Epithelial cell of proximal tubule (primary cell): Measurements from ENCODE around the gene ZFYVE21. TPM values are rescaled to one million over a fixed set of nuclear protein-coding genes. Genes with fewer than 3 reads are reported as not detected.

Experiments
- DNase-seq: peaks from one replicate; pipeline ENCODE4 v3.0.0-alpha.2; 2011; ENCODE audit warnings: low read depth
- H3K4me3 ChIP-seq: 2 replicates; pipeline ENCODE4 v1.5.1; 2011; ENCODE audit warnings: low read depth, mild to moderate bottlenecking, low read length
- total RNA-seq: library from RNA; depleted of rRNA; stranded (reverse); fragments of >200 nt; gene quantifications from 2 replicates; pipeline ENCODE4 v1.2.3, GENCODE V29; 2015
- TF ChIP-seq, protein P1 (sequence below): conservative IDR thresholded peaks from 2 replicates; pipeline ENCODE4 v1.5.1; 2012; ENCODE audit warnings: low read depth, mild to moderate bottlenecking, low read length

Gene ZFYVE21
- total RNA-seq: 74.1 and 110 TPM in 2 replicates

DNA sequence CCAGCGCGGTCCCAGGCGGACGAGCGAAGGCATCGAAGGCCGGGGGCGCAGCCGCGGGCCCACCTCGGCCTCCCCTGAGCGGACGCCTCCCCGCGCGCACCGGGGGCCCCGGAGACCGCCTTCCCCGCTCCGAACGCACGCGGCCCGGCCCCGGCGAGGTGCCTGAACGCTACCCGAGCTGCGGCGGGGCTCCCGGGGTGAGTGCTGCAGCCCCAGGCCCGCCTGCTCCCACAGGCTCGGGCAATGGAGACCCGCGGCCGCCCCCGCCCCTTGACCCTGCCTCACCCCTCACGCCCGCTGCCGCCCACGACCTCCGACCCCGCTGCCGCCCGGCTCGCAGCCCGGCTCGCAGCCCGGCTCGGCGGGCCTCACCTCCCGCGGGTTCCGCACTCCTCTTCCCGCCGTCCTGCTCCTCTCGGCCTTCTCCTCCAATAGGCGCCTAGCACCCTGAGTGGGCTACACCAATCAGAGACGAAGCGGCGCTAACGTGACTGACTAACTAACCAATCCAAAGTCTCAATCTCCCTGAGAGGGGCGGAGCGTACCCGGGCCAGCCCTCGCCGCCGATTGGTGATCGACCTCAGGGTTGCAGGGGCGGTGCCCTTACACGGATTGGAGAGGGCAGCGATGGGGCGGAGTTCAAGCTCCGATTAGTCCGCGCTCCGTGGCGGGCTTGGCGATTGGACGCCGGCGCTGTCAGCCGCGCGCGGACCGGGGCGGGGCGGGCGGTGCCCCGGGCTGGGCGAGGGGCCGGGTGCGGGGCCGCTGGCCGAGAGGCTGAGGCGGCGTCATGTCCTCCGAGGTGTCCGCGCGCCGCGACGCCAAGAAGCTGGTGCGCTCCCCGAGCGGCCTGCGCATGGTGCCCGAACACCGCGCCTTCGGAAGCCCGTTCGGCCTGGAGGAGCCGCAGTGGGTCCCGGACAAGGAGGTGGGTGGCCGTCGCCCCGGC lies at the start of gene ZFYVE21, which contains the start of gene XRCC3:
TSS of gene ZFYVE21 (plus strand) at position 759 of the 949 bp plus-strand sequence. CDS start at position 791, 32 bp downstream.
TSS of gene XRCC3 (minus strand) at position 400 of the 949 bp plus-strand sequence. CDS start 4,364 bp downstream, outside the sequence.
- TF ChIP-seq, protein P1, sequence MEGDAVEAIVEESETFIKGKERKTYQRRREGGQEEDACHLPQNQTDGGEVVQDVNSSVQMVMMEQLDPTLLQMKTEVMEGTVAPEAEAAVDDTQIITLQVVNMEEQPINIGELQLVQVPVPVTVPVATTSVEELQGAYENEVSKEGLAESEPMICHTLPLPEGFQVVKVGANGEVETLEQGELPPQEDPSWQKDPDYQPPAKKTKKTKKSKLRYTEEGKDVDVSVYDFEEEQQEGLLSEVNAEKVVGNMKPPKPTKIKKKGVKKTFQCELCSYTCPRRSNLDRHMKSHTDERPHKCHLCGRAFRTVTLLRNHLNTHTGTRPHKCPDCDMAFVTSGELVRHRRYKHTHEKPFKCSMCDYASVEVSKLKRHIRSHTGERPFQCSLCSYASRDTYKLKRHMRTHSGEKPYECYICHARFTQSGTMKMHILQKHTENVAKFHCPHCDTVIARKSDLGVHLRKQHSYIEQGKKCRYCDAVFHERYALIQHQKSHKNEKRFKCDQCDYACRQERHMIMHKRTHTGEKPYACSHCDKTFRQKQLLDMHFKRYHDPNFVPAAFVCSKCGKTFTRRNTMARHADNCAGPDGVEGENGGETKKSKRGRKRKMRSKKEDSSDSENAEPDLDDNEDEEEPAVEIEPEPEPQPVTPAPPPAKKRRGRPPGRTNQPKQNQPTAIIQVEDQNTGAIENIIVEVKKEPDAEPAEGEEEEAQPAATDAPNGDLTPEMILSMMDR: no peak
- DNase-seq: peak; percentile 87
- H3K4me3 ChIP-seq: peak within 1 kb of the TSS; percentile 85

DNA sequence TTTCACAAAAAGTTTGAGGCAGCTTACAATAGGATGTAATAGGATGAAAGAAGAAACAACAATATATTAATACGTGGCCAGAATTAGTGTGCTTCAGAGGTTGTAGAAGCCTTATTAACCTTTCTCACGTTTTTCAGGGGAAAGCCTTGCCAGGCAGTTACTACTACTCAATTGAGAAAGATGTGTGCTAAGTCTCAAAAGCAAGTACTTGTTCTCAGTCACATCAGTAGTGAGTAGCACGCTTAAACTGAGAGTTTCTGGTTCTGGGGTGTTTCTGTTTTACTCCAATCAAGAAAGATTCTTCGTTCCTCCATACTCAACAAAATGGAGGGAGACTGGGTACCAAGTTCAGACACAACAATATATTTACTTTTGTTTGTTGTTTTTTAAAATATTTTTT lies 47.9 kb upstream of the ZFYVE21 start:
- TF ChIP-seq, protein P1: no peak
- no peak overlapping the region for H3K4me3 ChIP-seq
- DNase-seq: no peak

DNA sequence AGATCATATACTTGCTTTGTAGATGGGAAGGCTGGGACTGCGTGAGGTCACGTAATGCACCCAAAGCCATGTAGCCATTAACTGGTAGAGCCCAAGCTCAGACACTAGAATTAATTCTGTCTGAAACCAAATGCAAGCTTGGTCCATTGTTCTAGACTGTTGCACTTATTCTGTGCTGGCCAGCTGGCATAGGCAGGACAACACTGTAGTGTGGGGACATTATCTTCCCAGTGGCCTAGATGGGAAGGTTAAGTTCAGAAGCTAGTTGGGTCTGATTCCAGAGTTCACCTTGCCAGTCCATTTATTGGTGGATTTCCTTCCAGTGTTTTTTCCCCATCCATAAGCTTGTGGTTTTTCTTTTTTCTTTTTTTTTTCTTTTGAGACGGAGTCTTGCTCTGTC lies 47.5 kb upstream of the ZFYVE21 start:
- no peak overlapping the region for H3K4me3 ChIP-seq
- TF ChIP-seq, protein P1: no peak
- no peak for DNase-seq

DNA sequence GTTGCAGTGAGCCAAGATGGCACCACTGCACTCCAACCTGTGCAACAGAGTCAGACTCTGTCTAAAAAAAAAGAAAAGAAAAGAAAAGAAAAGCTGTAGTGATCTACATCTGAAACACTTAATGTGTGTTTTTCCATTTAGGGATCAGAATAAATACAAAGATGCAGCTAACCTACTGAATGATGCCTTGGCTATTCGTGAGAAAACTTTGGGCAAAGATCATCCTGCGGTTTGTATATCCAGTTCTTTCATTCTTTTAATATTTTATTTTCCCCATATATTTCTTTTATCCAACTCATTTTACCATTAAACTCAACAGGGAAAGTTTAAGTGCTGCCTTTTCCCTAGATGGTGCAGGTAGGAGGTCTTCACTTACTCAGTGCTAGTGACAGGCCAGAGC lies 46.2 kb upstream of the ZFYVE21 start:
- H3K4me3 ChIP-seq: no peak overlapping the region
- TF ChIP-seq, protein P1: no peak
- no peak for DNase-seq

DNA sequence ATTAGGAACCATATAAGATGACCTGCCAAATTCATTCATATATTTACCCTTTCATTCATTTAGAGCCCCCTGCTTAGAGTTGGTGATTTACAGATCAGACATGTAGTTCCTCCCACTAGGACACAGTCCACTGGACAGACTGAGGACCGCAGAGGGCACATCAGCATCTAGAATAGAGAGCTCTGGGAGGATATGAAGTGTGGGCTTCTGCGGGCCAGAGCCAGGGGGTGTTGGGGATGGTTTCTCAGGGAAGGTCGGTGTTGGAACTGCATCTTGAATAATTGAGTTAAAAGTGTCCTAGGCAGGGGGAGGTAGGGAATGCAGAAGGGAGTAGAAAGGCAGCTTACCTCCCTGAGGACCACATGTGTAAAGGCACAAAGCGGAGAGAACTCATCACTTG lies 43.7 kb upstream of the ZFYVE21 start:
- TF ChIP-seq, protein P1: no peak
- no peak overlapping the region for H3K4me3 ChIP-seq
- DNase-seq: no peak

DNA sequence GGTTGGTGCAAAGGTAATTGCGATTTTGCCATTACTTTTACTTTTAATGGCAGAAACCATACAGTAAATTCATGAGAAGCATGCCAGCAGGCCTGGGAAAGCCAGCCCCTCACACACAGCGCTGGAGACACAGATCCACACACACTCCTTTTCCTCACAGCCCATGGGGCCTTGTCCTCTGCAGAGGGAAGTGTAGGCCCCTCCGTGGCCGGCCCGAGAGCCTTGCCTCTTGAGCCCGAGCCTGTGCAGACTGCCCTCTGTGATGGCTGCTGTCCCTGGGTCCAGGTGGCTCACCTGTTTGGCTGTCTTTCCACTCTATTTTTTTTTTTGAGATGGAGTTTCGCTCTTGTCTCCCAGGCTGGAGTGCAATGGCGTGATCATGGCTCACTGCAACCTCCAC lies 39.7 kb upstream of the ZFYVE21 start:
- H3K4me3 ChIP-seq: no peak overlapping the region
- TF ChIP-seq, protein P1: no peak
- no peak for DNase-seq
